ENCODE data around the gene CEMP1.

CEMP1 gene

GRCh38 chr16:2498531-2499253 is 32.5 kb downstream of the CEMP1 start:
- TF ChIP-seq POLR2AphosphoS5 (IDR thresholded peaks at IDR 0.05; ENCODE audit: low read depth, low read length) (no peak), TAF1 (IDR thresholded peaks at IDR 0.05; ENCODE audit: borderline replicate concordance, low read depth, low read length) (no peak), POLR2A (IDR thresholded peaks at IDR 0.05; ENCODE audit: low read depth, low read length) (no peak)
- FAIRE-seq: no peak

GRCh38 chr16:2497695-2498484 is 33.3 kb downstream of the CEMP1 start:
- no peak for TF ChIP-seq POLR2AphosphoS5 (IDR thresholded peaks at IDR 0.05; ENCODE audit: low read depth, low read length)
- no peak for TF ChIP-seq TAF1 (IDR thresholded peaks at IDR 0.05; ENCODE audit: borderline replicate concordance, low read depth, low read length)
- no peak for TF ChIP-seq POLR2A (IDR thresholded peaks at IDR 0.05; ENCODE audit: low read depth, low read length)
- no peak for FAIRE-seq
- DNase-seq (ENCODE audit: insufficient read length): no peak

More at GRCh38 chr16:2498531-2499253, 32.5 kb downstream of the CEMP1 start:
- DNase-seq (ENCODE audit: insufficient read length): no peak

- FAIRE-seq (no peak), DNase-seq (ENCODE audit: insufficient read length) (no peak)
- TF ChIP-seq POLR2A (IDR thresholded peaks at IDR 0.05; ENCODE audit: low read depth, low read length) (no peak), POLR2AphosphoS5 (IDR thresholded peaks at IDR 0.05; ENCODE audit: low read depth, low read length) (no peak), TAF1 (IDR thresholded peaks at IDR 0.05; ENCODE audit: borderline replicate concordance, low read depth, low read length) (no peak)
Observed at GRCh38 chr16:2497116-2497630, 34.0 kb downstream of the CEMP1 start.

GRCh38 chr16:2496223-2497115 is 34.7 kb downstream of the CEMP1 start:
- FAIRE-seq (no peak), DNase-seq (ENCODE audit: insufficient read length) (no peak)
- TF ChIP-seq POLR2AphosphoS5 (IDR thresholded peaks at IDR 0.05; ENCODE audit: low read depth, low read length): no peak
- no peak for TF ChIP-seq POLR2A (IDR thresholded peaks at IDR 0.05; ENCODE audit: low read depth, low read length)
- TF ChIP-seq TAF1 (IDR thresholded peaks at IDR 0.05; ENCODE audit: borderline replicate concordance, low read depth, low read length): no peak

GRCh38 chr16:2495041-2495440 is 36.2 kb downstream of the CEMP1 start:
- no peak for DNase-seq (ENCODE audit: insufficient read length)
- FAIRE-seq: no peak

GRCh38 chr16:2494616-2495015 is 36.6 kb downstream of the CEMP1 start:
- no peak for TF ChIP-seq POLR2A (IDR thresholded peaks at IDR 0.05; ENCODE audit: low read depth, low read length)
- TF ChIP-seq POLR2AphosphoS5 (IDR thresholded peaks at IDR 0.05; ENCODE audit: low read depth, low read length): no peak
- no peak for TF ChIP-seq TAF1 (IDR thresholded peaks at IDR 0.05; ENCODE audit: borderline replicate concordance, low read depth, low read length)
- FAIRE-seq (no peak), DNase-seq (ENCODE audit: insufficient read length) (no peak)

More at GRCh38 chr16:2495041-2495440, 36.2 kb downstream of the CEMP1 start:
- TF ChIP-seq TAF1 (IDR thresholded peaks at IDR 0.05; ENCODE audit: borderline replicate concordance, low read depth, low read length): no peak
- TF ChIP-seq POLR2AphosphoS5 (IDR thresholded peaks at IDR 0.05; ENCODE audit: low read depth, low read length): no peak

GRCh38 chr16:2493605-2494004 is 37.6 kb downstream of the CEMP1 start:
- TF ChIP-seq POLR2AphosphoS5 (IDR thresholded peaks at IDR 0.05; ENCODE audit: low read depth, low read length) (no peak), POLR2A (IDR thresholded peaks at IDR 0.05; ENCODE audit: low read depth, low read length) (no peak), TAF1 (IDR thresholded peaks at IDR 0.05; ENCODE audit: borderline replicate concordance, low read depth, low read length) (no peak)
- no peak for DNase-seq (ENCODE audit: insufficient read length)
- FAIRE-seq: no peak

- no peak for FAIRE-seq
- DNase-seq (ENCODE audit: insufficient read length): no peak
- TF ChIP-seq TAF1 (IDR thresholded peaks at IDR 0.05; ENCODE audit: borderline replicate concordance, low read depth, low read length) (no peak), POLR2A (IDR thresholded peaks at IDR 0.05; ENCODE audit: low read depth, low read length) (no peak), POLR2AphosphoS5 (IDR thresholded peaks at IDR 0.05; ENCODE audit: low read depth, low read length) (no peak)
Observed at GRCh38 chr16:2492292-2492691, 38.9 kb downstream of the CEMP1 start.

- FAIRE-seq: no peak
- DNase-seq (ENCODE audit: insufficient read length): no peak
- TF ChIP-seq TAF1 (IDR thresholded peaks at IDR 0.05; ENCODE audit: borderline replicate concordance, low read depth, low read length): no peak
- no peak for TF ChIP-seq POLR2A (IDR thresholded peaks at IDR 0.05; ENCODE audit: low read depth, low read length)
- TF ChIP-seq POLR2AphosphoS5 (IDR thresholded peaks at IDR 0.05; ENCODE audit: low read depth, low read length): no peak
Observed at GRCh38 chr16:2490190-2491105, 40.8 kb downstream of the CEMP1 start.

GRCh38 chr16:2489581-2489980 is 41.6 kb downstream of the CEMP1 start:
- DNase-seq (ENCODE audit: insufficient read length): no peak
- no peak for TF ChIP-seq TAF1 (IDR thresholded peaks at IDR 0.05; ENCODE audit: borderline replicate concordance, low read depth, low read length)
- no peak for TF ChIP-seq POLR2A (IDR thresholded peaks at IDR 0.05; ENCODE audit: low read depth, low read length)
- no peak for TF ChIP-seq POLR2AphosphoS5 (IDR thresholded peaks at IDR 0.05; ENCODE audit: low read depth, low read length)
- no peak for FAIRE-seq
